HG03565 (cell line): ENCODE results near the gene SLC27A6.

ENCODE experiments used
- ATAC-seq: cut with Tn5 transposase; IDR thresholded peaks from one replicate; pipeline ENCODE4 v1.9.1; 2021; ENCODE audit warnings: mild to moderate bottlenecking, moderate library complexity; ENCODE audit not compliant: unreplicated experiment

SLC27A6 gene

GRCh38 chr5:129061849-129062248 lies 96.6 kb downstream of the SLC27A6 start:
- no peak for ATAC-seq

- no peak for ATAC-seq
These were observed 98.3 kb downstream of the SLC27A6 start for GRCh38 chr5:129063483-129064113.

GRCh38 chr5:129065721-129066120 lies 100.4 kb downstream of the SLC27A6 start:
- ATAC-seq = no peak

GRCh38 chr5:129067745-129068144 lies 102.5 kb downstream of the SLC27A6 start:
- ATAC-seq = no peak

GRCh38 chr5:129069292-129069691 lies 104.0 kb downstream of the SLC27A6 start:
- no peak for ATAC-seq

GRCh38 chr5:129073111-129073510 lies 107.8 kb downstream of the SLC27A6 start:
- ATAC-seq = no peak

GRCh38 chr5:129074903-129075302 lies 109.6 kb downstream of the SLC27A6 start:
- no peak for ATAC-seq

- no peak for ATAC-seq
These were observed 112.3 kb downstream of the SLC27A6 start for GRCh38 chr5:129077433-129078075.

- ATAC-seq = no peak
These were observed 113.0 kb downstream of the SLC27A6 start for GRCh38 chr5:129078247-129078646.

GRCh38 chr5:129078660-129079059 lies 113.4 kb downstream of the SLC27A6 start:
- ATAC-seq = no peak

- ATAC-seq = no peak
These were observed 114.2 kb downstream of the SLC27A6 start for GRCh38 chr5:129079496-129079895.

- ATAC-seq = no peak
These were observed 115.5 kb downstream of the SLC27A6 start for GRCh38 chr5:129080766-129081165.

GRCh38 chr5:129082225-129083136 lies 117.2 kb downstream of the SLC27A6 start:
- no peak for ATAC-seq
